HG02763 (cell line): ENCODE results near the gene KIFAP3.
"Not testable (repeated sequence)": the region's sequence is repeated elsewhere in the genome, so short reads cannot be mapped to it uniquely, and the experiment has no call there.

Experiments
- ATAC-seq: cut with Tn5 transposase; IDR thresholded peaks from one replicate; pipeline ENCODE4 v1.9.1; 2021; ENCODE audit warnings: mild to moderate bottlenecking, moderate library complexity; ENCODE audit not compliant: unreplicated experiment

KIFAP3 gene

DNA sequence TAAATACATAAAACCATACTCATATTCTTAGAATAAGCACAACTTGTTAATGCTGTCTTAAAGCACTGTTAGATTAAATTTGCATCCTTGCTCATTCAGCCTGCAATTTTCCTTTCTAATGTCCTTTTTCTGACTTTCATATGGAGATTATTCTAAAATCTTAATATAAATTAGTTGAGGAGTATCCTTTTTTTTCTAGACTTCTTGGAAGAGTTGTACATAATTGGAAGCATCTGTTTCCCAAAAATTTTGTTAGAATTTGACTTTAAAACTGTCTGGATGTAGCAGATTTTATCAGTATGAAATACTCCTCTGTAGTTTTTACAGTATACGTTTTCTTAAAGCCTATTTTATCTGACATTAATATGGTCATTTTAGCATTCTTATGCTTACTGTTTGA, 9.7 kb downstream of the KIFAP3 start:
- no peak for ATAC-seq

DNA sequence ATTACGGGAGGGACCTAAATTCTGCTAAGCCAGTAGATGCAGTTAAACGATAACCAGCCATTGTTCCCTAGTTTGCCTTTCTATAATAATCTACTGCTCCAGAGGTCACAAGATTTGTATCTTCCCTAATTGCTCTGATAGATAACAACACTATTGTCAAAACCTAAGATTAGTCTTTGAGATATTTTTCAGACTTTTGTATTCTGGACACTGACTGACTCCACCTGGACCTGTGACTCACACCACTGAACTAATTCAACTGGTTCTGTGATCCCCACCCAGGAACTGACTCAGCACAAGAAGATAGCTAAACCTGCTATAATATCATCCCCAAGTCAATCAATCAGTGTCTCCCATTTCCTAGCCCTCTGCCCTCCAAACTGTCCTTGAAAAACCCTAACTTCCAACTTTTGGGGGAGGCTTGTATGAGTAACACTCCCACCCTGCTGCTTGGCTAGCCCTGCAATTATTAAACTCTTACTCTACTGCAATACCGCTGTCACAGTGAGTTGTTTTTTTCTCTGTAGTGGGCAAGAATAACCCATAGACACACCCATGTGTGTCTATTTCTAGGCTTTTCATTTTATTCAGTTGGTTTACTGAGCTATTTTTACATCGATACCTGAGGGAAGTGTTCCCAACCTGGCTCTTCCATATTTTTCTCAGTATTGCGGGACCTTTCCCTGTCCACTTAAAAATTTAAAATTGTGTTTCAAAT, 11.2 kb downstream of the KIFAP3 start:
- ATAC-seq: no peak

DNA sequence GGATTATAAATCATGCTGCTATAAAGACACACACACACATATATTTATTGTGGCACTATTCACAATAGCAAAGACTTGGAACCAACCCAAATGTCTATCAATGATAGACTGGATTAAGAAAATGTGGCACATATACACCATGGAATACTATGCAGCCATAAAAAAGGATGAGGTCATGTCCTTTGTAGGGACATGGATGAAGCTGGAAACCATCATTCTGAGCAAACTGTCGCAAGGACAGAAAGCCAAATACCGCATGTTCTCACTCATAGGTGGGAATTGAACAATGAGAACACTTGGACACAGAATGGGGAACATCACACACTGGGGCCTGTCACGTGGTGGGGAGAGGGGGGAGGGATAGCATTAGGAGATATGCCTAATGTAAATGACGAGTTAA, 12.8 kb downstream of the KIFAP3 start:
- not testable (repeated sequence) for ATAC-seq

DNA sequence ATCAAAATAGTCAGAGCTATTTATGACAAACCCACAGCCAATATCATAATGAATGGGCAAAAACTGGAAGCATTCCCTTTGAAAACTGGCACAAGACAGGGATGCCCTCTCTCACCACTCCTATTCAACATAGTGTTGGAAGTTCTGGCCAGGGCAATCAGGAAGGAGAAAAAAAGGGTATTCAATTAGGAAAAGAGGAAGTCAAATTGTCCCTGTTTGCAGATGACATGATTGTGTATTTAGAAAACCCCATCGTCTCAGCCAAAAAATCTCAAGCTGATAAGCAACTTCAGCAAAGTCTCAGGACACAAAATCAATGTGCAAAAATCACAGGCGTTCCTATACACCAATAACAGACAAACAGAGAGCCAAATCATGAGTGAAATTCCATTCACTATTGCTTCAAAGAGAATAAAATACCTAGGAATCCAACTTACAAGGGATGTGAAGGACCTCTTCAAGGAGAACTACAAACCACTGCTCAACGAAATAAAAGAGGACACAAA, 14.4 kb downstream of the KIFAP3 start:
- not testable (repeated sequence) for ATAC-seq

- ATAC-seq: no peak
These were observed 25.2 kb downstream of the KIFAP3 start for GRCh38 chr1:170049176-170049800.

DNA sequence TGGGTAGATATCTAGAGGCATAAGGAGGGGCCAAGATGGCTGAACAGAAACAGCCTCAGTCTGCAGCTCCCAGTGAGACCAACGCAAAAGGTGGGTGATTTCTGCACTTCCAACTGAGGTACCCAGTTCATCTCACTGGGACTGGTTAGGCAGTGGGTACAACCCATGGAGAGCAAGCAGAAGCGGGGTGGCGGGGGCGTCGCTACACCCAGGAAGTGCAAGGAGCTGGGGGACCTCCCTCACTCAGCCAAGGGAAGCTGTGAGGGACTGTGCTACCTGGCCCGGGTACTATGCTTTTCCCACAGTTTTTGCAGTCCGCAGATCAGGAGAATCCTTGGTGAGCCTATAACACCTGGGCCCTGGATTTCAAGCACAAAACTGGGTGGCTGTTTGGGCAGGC, 26.0 kb downstream of the KIFAP3 start:
- ATAC-seq: no peak

DNA sequence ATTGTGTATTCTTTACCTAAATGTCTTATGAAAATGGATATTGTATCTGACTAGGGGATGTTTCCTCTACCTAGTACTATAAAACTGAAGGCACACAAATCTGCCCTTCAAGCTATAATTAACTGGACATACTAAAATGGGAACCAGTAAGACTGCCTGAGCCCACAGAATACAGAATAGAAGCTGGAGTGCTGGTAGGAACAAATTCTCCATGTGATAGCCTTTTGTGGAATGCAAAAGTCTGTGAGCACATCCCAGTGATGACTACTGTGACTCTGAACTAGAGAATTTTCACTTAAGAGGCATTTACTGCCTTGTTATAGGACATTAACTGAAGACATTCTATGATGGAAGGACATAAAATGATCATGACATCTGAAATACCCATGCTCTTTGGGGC, 30.3 kb downstream of the KIFAP3 start:
- no peak for ATAC-seq

- no peak for ATAC-seq
These were observed 32.9 kb downstream of the KIFAP3 start for GRCh38 chr1:170041423-170042192.

DNA sequence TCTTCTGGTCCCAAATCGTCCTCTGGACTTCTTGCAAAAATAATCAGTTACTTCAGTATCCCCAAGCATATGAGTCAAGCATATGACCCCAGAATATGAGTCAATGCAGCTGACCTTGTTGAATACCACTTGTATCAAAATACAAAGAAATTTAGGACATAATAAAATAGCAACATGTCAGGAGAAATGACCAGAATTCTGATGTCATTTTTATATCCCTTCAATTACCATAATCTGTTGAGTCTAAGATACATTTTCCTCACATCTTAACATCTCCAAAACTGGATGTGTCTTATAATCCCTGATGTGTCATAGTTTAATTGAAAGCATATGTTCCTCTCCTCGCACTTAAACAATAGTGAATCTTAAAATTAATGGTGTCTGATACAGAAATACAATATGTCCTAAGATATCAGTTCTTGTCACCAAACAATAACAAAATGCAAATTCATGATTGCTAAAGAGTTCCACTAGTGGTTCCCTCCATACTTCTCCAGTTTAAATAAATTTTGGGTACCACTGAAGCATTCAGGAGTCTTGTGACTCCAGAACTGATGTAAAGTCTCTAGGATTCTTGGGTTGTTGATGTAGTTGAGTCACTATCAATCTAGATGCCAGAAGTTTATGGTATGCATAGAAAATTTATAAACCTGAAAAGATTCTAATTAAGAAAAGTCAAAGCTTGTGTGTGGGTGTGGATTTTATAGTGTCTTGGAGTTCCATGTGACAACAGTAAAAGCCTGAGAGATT, 41.8 kb downstream of the KIFAP3 start:
- ATAC-seq: no peak

GRCh38 chr1:170030212-170030611, 44.3 kb downstream of the KIFAP3 start:
- ATAC-seq: no peak

GRCh38 chr1:170027760-170028159, 46.7 kb downstream of the KIFAP3 start:
- ATAC-seq: no peak

- ATAC-seq: no peak
These were observed 53.6 kb downstream of the KIFAP3 start for GRCh38 chr1:170020859-170021258.

DNA sequence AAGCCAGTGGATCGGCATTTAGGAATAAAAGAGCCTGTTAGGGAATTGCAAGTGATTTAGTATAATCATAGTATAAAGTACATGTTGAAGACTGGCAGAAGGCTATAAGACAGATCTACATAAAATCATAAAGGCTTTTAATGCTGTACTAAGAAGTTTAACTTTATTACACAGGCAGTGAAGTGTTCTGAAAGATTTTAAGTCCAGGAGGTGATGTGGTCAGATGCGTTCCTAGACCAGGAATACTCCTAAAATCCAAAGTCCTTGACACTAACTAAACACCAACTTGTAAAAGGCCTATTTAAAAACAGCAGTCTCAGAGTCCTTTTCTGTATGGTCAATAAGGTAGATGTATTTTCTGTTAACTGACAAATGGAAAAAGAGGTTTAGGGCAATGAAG, 57.0 kb downstream of the KIFAP3 start:
- no peak for ATAC-seq

- ATAC-seq: no peak
These were observed 61.6 kb downstream of the KIFAP3 start for GRCh38 chr1:170012920-170013319.

DNA sequence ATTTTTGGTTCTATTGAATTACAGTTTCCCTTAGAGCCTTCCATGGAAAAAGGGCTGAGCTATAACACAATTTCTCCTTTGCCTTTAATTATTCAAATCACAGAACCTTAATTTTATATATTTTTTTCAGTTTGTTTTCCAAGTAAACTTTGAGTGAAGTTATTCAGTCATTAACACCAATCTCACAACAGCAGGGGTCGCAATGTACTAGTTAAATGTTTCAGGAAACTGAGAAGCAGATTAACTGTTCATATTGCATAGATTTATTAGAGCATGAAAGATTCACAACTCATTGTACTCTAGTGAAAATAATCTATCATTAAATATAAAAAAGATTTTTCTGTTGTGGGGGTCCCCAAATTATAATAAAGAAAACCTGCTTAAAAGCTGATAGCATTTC, 64.1 kb downstream of the KIFAP3 start:
- ATAC-seq: no peak

DNA sequence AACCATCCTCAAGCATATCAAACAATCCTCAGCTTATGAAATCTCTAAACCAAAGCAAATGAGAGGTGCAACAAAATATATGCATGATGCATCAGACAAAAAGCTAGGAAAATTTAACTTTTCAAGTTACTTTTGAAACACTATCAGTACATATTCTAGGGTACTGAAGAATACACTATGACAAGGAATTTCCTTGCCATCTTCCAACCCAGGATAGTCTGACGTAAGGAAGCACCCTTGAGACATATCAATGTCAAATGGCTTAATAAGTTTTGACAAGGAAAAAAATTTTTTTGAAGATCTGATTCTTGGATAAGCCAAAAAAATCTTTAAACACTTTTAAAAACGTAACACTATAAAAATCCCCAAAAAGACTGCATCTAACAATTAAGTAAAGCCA, 64.9 kb downstream of the KIFAP3 start:
- no peak for ATAC-seq

GRCh38 chr1:170008745-170009144, 65.8 kb downstream of the KIFAP3 start:
- not testable (repeated sequence) for ATAC-seq

- not testable (repeated sequence) for ATAC-seq
These were observed 71.1 kb downstream of the KIFAP3 start for GRCh38 chr1:170003270-170003835.

DNA sequence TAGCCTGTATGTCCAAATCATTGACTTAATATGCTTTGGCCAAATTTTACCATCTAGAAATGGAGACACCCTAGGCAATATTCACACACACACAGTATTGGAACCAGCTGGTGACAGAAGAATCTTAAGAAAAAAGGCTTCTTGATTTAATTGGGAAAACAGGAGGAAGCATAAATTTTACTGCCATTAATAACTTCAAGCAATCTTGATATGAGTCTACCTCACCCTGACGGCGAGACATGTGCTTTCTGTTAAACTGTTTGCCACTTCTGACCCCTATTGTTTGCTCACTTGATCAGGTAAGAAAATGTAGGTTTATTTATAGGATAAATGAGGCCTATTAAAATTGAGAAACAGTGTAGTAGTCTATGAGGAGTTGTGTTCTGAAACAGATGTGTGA, 73.2 kb downstream of the KIFAP3 start:
- ATAC-seq: no peak

DNA sequence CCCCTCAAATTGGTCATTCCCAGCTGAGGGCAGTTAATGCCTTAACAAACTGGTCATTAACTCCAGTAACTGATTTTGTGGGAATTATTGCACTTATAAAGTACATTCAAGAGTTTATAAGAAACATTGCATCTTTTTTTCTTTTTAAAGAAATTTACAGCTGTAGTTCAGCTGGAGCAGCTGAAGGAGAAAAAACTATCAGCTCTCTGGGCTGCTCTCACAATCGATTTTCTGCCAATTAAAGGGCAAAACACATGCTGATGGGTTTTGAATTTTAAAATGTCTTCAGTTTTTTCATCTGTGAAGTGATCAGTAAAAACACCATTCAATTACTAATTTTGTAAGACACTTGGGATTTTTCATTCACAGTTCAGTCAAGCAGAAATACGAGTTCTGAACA, 74.7 kb downstream of the KIFAP3 start:
- ATAC-seq: no peak

DNA sequence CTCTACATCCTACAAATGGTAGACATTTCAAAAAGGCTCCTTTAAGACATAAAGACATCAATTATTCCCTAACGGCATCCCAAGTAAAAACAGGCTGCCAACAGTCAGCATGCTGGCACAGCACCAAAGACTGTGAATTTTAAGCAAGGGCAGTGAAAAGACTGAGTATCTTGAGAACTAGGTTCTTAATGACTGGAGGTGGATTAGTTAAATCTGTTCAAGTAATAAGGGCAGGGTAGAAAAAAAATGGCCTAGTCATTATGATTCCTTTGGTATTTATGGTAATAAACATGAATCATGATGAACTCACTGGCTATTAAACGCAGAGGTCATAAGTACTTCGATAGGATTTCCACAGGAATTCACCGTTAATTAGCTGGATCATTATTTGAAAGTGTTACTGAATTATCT, 75.2 kb downstream of the KIFAP3 start:
- no peak for ATAC-seq
